Stimulated activated naive CD8-positive, alpha-beta T cell treated with anti-CD3 and anti-CD28 coated beads, Interleukin-15, Interleukin-2, amounts not matched to agents 100 U/mL and 50 U/mL, for 24 hours (primary cell): ENCODE results near the gene TFPI2.

Experiments used
- ATAC-seq: fragments of 150-1000 bp; cut with Tn5 transposase; one replicate; pipeline ENCODE4 v1.10.0; 2021
- DNase-seq: peaks from one replicate; pipeline ENCODE4 v3.0.0; 2021

TFPI2 gene

DNA sequence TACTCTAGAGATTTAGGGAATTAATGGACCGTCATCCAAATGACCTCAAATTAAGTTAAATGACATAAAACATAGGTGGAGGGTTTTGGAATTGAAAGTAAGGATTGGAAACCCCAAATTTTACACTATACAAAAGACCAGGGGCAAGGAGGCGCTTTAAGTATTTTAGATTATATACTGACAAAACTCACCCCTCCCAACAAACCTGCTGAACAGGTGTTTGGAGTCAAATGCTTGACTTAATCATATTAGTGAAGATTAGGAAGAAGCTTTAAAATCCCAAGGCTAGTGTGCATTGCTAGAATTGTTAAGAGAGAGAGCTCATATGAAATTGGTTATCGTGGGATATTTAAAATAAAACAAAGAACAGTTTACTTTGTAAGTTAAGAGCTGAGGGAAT lies 15.7 kb upstream of the TFPI2 start, which contains the start of gene GNGT1:
GNGT1 (plus strand) TSS at position 301 of the 400 bp plus-strand sequence. CDS start 180 bp downstream, outside the sequence.
- ATAC-seq (no peak), DNase-seq (no peak)

- DNase-seq (no peak), ATAC-seq (no peak)
Measured at GRCh38 chr7:93902777-93903423, 12.3 kb upstream of the TFPI2 start.

DNA sequence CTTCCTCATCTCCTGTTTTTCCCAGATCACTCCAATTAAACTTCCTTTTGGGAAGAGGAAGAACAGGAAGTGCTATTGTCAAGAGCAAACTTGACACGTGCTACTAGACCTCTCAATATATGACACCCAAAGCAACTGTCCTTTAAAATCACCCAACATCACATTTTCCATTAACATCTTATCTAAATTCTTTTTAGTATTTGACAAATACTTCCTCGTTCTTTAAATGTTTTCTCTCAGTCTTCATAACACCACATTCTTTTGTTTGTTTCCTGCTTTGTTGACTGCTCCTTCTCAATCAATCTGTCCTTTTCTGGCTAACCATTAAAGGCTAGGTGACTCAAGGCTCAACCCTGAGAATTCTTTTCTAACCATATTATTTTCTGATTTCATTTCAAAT lies 7.1 kb upstream of the TFPI2 start:
- no peak for ATAC-seq
- no peak for DNase-seq

- no peak for DNase-seq
- no peak for ATAC-seq
Measured at GRCh38 chr7:93895859-93896600, 5.5 kb upstream of the TFPI2 start.

DNA sequence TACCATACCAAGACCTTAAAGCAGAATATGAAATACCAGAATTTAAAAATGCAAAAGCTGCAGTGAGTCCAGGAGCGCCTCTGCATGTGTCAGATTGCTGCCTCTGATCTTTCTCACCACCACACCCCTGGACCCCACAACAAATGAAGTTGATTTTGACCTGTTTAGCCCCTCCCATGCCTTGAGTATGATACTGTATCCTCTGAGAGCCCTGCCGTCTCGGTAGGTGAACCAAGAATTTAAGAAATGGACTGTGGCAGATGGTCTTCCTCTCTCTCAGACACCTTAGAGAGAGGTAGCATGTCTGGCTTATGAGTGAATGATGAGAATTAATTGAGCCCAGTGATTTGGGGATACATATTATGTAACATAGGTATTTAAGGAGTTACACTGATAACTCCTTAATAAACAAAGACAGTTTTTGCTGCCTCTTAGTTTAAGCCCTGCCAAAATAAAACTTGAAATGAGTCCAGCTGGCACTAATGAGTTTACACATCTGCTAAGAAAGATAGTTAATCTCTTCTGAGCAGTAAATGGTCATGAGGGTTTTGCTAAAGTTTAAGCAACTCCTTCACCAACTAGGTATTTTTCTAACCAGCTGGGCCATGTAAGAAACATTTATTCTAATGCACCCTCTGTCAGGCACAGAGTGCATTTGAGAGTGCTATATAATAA lies 4.5 kb upstream of the TFPI2 start:
- ATAC-seq, result no peak
- DNase-seq, result no peak

DNA sequence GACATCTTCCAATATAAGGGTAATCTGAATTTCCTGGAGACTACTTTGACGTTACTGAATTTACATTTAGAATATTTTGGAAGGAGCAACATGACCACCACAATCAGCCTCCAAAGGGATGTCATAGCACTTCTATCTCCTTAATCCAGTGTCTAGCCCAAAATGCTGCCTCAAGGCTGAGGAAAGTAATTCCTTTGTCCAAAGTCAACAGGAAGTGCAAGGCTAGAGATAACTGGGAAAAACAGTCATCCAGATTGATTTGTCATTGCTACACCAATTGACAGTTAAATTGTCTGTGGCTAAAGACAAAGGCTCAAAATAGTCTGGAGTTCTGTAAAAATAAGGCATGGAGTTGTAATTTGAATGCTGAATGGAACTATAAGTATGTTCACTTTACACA lies 3.9 kb upstream of the TFPI2 start:
- no peak for ATAC-seq
- no peak for DNase-seq

- ATAC-seq, result no peak
- peak; percentile 5 for DNase-seq
Measured at GRCh38 chr7:93890041-93890463, 501 bp downstream of the TFPI2 start.

DNA sequence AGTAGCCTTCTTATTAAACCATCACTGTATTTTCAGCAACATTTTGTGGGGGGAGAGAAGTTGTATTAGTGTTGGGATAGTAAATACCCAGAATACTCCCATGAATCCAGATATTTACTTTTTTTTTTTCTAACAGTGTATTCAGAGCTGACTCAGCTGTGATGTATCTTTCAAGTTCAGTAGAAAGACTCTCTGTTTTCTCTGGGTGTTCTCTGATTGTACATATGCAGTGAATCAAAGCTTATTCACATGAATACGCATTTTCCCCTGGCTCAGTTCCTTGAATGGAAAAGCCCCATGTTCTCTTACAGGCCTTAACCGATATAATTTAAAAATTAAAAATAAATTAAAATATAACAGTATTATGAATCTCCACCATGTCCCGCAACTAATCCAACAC lies 1.3 kb downstream of the TFPI2 start:
- ATAC-seq (no peak), DNase-seq (no peak)

DNA sequence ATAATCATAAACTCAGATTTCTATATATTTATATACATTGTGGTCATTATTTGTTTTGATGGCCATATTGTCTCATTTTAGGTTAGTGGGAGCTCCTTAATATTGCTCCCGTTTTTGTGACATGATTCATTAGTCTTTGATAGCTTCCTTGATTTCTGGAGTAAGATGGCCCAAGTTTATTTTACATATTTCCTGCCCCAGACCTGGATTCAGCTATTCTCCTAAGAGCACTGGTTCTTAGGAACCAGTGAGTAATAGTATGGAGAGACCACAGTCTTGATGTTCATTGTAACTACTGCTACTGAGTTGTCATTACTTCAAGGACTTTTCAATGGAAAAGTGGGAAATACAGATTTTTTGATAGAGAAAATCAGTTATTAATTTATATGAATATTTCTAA lies 6.0 kb downstream of the TFPI2 start:
- no peak for ATAC-seq
- no peak for DNase-seq

- no peak for DNase-seq
- no peak for ATAC-seq
Measured at GRCh38 chr7:93883917-93884345, 6.6 kb downstream of the TFPI2 start.

DNA sequence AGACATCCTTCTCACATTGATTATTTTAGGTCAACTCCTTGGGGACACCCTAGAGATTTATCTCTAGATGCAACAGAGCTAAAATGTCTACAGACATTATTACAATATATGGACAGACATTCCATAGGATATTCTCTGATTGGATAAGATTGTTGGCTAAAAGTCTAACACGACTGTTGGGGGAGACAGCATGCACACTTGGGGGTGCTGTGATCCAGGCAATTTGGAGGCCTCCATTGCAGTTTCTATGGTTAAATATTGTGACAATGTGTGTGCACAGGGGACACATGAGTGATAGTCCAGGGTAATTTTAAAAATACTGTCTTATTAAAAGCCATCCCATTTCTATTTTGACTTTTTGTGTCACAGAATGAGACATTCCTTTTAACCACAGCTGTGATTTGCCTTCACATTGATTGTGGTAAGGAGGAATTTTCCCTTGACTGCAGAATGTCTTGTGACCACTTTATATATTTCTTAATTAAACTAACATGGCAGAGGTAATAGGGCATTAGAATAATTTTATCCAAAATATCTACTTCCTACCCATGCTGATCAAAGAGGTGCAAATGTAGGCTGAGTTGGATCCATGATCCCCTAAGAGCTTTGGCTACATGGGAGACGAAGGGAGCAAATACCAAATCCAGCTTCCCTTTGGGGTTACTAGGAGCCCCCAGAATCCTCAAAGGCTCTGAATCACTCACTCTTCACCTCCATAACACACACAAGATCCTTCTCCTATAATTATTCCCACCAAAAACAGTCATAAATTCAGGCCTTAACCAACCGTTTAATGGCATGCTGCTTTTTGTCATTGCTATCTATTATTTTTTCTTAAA lies 7.3 kb downstream of the TFPI2 start:
- DNase-seq (no peak), ATAC-seq (no peak)

GRCh38 chr7:93882468-93882867 lies 8.1 kb downstream of the TFPI2 start:
- DNase-seq (no peak), ATAC-seq (no peak)

DNA sequence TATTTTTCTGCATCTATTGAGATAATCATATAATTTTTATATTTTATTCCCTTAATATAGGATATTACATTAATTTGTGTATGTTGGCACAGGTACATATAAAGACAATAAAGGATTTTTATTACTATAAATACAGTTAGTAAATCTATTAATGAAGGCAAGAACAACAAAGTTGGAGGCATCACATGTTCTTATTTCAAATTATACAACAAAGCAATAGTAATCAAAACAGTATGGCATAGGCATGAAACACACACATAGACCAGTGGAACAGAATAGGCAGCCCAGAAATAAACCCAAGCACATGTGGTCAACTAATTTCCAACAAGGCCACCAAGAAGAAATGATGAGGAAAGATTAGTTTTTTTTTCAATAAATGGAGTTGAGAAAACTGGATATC lies 11.2 kb downstream of the TFPI2 start:
- DNase-seq (no peak), ATAC-seq (no peak)

- no peak for ATAC-seq
- no peak for DNase-seq
Measured at GRCh38 chr7:93877742-93878141, 12.8 kb downstream of the TFPI2 start.

- DNase-seq (no peak), ATAC-seq (no peak)
Measured at GRCh38 chr7:93873998-93874574, 16.5 kb downstream of the TFPI2 start.

DNA sequence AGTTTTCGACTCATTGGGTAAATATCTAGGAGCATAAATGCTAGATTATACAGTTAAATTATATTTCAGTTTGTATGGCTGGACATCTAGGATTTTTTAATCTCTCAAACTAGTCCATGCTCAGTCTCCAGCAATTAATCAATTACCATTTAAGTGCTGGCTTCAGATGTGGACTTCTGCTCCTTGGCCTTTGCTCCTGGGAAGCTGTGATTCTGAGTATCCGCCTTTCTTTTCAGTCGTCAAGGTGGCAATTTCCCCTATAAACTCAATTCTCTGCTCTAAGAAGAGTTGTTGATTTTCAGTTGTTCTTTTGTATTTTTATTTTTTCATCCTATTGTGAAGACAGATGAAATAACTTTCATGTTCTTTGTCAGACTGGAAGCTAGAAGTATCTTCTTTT lies 23.7 kb downstream of the TFPI2 start:
- no peak for ATAC-seq

DNA sequence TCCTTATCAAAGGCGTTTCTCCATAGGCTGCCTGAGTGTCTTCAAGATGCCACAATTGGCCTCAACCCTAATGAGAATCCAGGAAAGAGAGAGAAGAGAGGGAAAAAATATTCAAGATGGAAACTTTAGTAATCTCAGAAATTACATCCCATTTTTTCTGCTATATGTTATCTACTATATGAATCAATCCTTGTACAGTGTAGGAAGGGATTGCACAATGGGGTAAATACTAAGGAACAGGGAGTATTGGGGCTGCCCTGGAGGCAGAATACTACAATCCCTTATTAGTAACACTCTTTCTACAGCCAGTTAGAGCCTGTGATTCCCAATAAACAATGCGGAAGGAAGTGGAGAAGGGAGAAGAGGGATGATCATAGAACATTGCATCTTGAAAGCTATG lies 27.9 kb downstream of the TFPI2 start:
- ATAC-seq, result no peak

More for the DNA sequence above, 23.7 kb downstream of the TFPI2 start:
- DNase-seq, result no peak

GRCh38 chr7:93861325-93861949 lies 29.1 kb downstream of the TFPI2 start:
- ATAC-seq (no peak), DNase-seq (no peak)

More for the DNA sequence above, 27.9 kb downstream of the TFPI2 start:
- DNase-seq, result no peak

DNA sequence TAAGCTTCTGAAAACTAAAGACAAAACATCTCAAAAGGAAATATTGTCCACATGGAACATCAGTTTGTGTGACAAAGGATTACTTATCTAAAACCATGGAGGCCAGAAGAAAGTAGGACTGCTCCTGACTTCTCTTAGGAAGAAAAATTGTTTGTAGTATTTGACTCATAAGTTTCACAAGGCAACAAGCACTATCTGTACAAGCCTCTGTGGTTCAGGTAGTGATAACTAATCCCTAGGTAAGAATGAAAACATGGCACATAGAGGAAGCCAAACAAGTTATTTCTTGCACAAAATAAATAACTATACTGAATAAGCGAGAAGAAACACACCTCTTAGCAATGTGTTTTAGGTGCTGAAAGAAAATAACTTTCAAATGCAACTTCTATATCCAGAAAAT lies 30.3 kb downstream of the TFPI2 start:
- no peak for DNase-seq
- no peak for ATAC-seq

DNA sequence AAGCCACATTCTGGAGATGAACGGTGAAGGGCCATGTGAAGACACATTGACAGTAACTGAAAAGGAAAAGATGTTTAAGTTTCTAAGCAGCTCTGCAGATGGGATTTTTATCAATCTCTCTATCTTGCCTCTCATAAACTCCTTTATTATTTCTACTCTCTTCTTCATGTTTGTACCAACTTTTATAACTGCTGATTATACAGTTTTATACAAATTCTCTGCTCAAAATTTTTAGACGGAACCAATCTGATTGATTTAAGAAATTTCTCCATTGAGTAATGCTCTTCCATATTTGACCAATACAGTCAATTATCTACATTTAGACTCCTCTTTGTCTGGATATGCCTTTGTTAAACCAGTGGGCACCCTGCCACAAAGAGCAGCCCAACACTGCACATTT lies 31.7 kb downstream of the TFPI2 start:
- ATAC-seq, result no peak
- no peak for DNase-seq

- no peak for ATAC-seq
Measured at GRCh38 chr7:93856323-93856722, 34.2 kb downstream of the TFPI2 start.

More at GRCh38 chr7:93856323-93856722, 34.2 kb downstream of the TFPI2 start:
- no peak for DNase-seq
